Activated CD8-positive, alpha-beta T cell treated with anti-CD3 and anti-CD28 coated beads for 36 hours (primary cell): ENCODE results near the gene SMIM15. TPM values are rescaled to one million over a fixed set of nuclear protein-coding genes. Genes with fewer than 3 reads are reported as not detected.
A peak's percentile ranks its signal among the peaks of the same experiment; 100 is the strongest.
"Not testable (repeated sequence)": the region's sequence is repeated elsewhere in the genome, so short reads cannot be mapped to it uniquely, and the experiment has no call there.

Experiments
- ATAC-seq: fragments of 200-7000 bp; cut with Tn5 transposase; one replicate; pipeline ENCODE4 v1.10.0; 2021; ENCODE audit warnings: mild to moderate bottlenecking, moderate library complexity
- CTCF ChIA-PET: fragments of 350-600 bp; sonication (Branson Sonifier 250); formaldehyde crosslinking; loops from one replicate; lab custom pipeline; 2021; ENCODE audit warnings: antibody characterized with exemption; lab: Charles Lee
- POLR2A ChIA-PET: fragments of 350-600 bp; sonication (Branson Sonifier 250); formaldehyde crosslinking; loops from one replicate; lab custom pipeline; 2021; ENCODE audit warnings: antibody characterized with exemption; lab: Charles Lee
- DNase-seq: peaks from one replicate; pipeline ENCODE4 v3.0.0-alpha.2; 2020
- H3K27ac Mint-ChIP-seq: one replicate; pipeline ENCODE4 v1.8.0; 2021; ENCODE audit warnings: mild to moderate bottlenecking, mixed read lengths
- H3K27me3 Mint-ChIP-seq: one replicate; pipeline ENCODE4 v1.8.0; 2021; ENCODE audit warnings: mixed read lengths
- H3K36me3 Mint-ChIP-seq: one replicate; pipeline ENCODE4 v1.8.0; 2021; ENCODE audit warnings: low read depth, mixed read lengths
- H3K4me1 Mint-ChIP-seq: one replicate; pipeline ENCODE4 v1.8.0; 2021; ENCODE audit warnings: low read depth, mixed read lengths
- H3K4me3 Mint-ChIP-seq: one replicate; pipeline ENCODE4 v1.8.0; 2021; ENCODE audit warnings: mild to moderate bottlenecking, moderate library complexity, mixed read lengths
- H3K9me3 Mint-ChIP-seq: one replicate; pipeline ENCODE4 v1.8.0; 2021; ENCODE audit warnings: mixed read lengths
- CTCF ChIP-seq: fragments of 200-600 bp; IDR thresholded peaks from one replicate; pipeline ENCODE4 v1.8.0; 2022; ENCODE audit warnings: antibody characterized with exemption, mild to moderate bottlenecking
- intact Hi-C: fragments of 100-400 bp; cut with micrococcal nuclease; formaldehyde crosslinking; loops from one replicate; pipeline ENCODE4 v1.10.0; 2022
- total RNA-seq, 2 experiments: library from RNA; stranded (reverse); gene quantifications; one replicate each; pipeline ENCODE4 v1.2.3, GENCODE V29; 2021

Gene SMIM15
- total RNA-seq, 2 experiments from 2014 or later, result 58.9 to 64.3 TPM

DNA sequence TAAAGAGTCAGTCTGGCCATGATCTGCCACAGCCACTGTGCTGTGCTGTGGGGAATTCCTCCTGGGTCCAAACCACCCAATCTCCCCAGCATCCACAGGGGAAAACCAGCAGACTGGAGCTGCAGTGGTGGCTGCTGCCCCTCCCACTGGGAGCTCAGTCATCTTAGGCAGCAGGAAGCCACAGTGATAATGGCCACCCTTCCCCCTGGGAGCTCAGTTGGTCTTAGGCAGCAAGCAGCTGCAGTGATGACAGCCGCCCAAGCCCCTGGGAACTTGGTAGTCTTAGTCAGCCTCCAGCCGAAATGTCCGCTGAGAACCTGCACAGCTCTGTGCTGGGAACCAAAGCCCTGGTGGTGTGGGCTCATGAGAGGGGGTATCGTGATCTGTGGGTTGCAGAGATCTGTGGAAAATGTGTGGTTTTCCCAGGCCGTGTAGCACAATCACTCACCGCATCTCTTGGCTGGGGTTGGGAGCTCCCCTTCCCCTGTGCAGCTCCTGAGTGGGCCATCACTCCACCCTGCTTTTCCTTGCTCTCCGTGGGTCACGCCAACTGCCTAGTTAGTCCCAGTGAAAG lies 38.4 kb upstream of the SMIM15 start:
- TF ChIP-seq CTCF, result no peak
- H3K4me1 Mint-ChIP-seq, result peaks cover 15% of the 10 kb centered on the region
- peak; percentile 2 for DNase-seq
- H3K4me3 Mint-ChIP-seq, result no peak overlapping the region
- H3K27ac Mint-ChIP-seq, result no peak overlapping the region
- no peak for ATAC-seq
- intact Hi-C loops, result no loop called here
- ChIA-PET POLR2A (interaction anchor here (1.5 kb wide), 1 partner anchor 38 kb away, joined by 3 read pairs; no protein-coding TSS in a partner anchor), CTCF (no interaction called here)
- H3K27me3 Mint-ChIP-seq, result peaks cover 29% of the 10 kb centered on the region
- H3K9me3 Mint-ChIP-seq, result peaks cover 15% of the 10 kb centered on the region
- no peaks in the 10 kb centered on the region for H3K36me3 Mint-ChIP-seq

DNA sequence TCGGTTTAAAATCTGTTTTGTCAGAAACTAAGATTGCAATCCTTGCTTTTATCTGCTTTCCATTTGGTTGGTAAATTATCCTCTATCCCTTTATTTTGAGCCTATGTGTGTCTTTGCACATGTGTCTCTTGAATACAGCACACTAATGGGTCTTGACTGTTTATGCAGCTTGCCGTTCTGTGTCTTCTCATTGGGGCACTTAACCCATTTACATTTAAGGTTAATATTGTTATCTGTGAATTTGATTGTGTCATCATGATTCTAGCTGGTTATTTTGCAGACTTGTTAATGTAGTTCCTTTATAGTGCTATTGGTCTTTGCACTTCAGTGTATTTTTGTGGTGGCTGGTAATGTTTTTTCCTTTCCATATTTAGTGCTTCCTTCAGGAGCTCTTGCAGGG lies 36.3 kb upstream of the SMIM15 start:
- TF ChIP-seq CTCF, result no peak
- no peak overlapping the region for H3K4me3 Mint-ChIP-seq
- intact Hi-C loops, result no loop called here
- no peaks in the 10 kb centered on the region for H3K36me3 Mint-ChIP-seq
- peaks cover 16% of the 10 kb centered on the region for H3K9me3 Mint-ChIP-seq
- ATAC-seq, result no peak
- H3K27me3 Mint-ChIP-seq, result peaks cover 27% of the 10 kb centered on the region
- DNase-seq, result no peak
- ChIA-PET POLR2A (no interaction called here), CTCF (no interaction called here)
- H3K4me1 Mint-ChIP-seq, result peaks cover 15% of the 10 kb centered on the region
- H3K27ac Mint-ChIP-seq, result no peak overlapping the region

- H3K36me3 Mint-ChIP-seq, ATAC-seq, POLR2A ChIA-PET, DNase-seq, H3K4me1 Mint-ChIP-seq, CTCF ChIA-PET, H3K27me3 Mint-ChIP-seq, H3K27ac Mint-ChIP-seq, intact Hi-C loops, H3K4me3 Mint-ChIP-seq, H3K9me3 Mint-ChIP-seq: not testable (repeated sequence)
Measured at GRCh38 chr5:61187826-61188225, 25.6 kb upstream of the SMIM15 start.

GRCh38 chr5:61187352-61187751 lies 25.1 kb upstream of the SMIM15 start:
- H3K9me3 Mint-ChIP-seq, intact Hi-C loops, H3K27me3 Mint-ChIP-seq, H3K4me1 Mint-ChIP-seq, H3K4me3 Mint-ChIP-seq, POLR2A ChIA-PET, H3K36me3 Mint-ChIP-seq, ATAC-seq, H3K27ac Mint-ChIP-seq, DNase-seq, CTCF ChIA-PET: not testable (repeated sequence)

GRCh38 chr5:61186634-61187033 lies 24.4 kb upstream of the SMIM15 start:
- Mint-ChIP-seq H3K36me3 (no peaks in the 10 kb centered on the region), H3K9me3 (no peaks in the 10 kb centered on the region), H3K27ac (no peak overlapping the region), H3K4me3 (no peak overlapping the region), H3K27me3 (peaks cover 7% of the 10 kb centered on the region), H3K4me1 (peaks cover 5% of the 10 kb centered on the region)
- intact Hi-C loops, result no loop called here
- CTCF ChIA-PET, result no interaction called here
- no peak for TF ChIP-seq CTCF
- POLR2A ChIA-PET, result no interaction called here
- no peak for DNase-seq
- no peak for ATAC-seq

DNA sequence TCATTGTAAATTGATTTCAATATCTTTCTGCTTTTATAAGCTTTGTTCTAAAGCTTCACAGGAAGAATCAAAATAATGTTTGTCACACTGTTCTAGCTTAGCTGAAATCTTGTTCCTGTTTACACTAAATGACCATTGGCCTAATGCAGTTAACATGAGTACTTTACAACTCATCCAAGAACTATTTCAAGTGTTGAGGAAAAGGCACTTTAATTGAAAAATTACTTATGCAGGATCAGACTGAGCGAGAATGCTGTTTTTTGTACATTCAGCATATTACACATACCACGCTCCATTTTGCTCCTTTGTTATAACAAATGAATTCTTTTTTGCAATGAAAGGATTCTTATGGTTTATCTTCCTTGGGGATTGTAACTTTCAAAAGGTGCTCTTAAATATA lies 22.4 kb upstream of the SMIM15 start:
- Mint-ChIP-seq H3K4me3 (no peak overlapping the region), H3K36me3 (no peaks in the 10 kb centered on the region), H3K4me1 (peaks cover 5% of the 10 kb centered on the region), H3K27me3 (peaks cover 7% of the 10 kb centered on the region), H3K27ac (no peak overlapping the region), H3K9me3 (no peaks in the 10 kb centered on the region)
- CTCF ChIA-PET, result no interaction called here
- POLR2A ChIA-PET, result no interaction called here
- ATAC-seq (no peak), DNase-seq (no peak)
- no peak for TF ChIP-seq CTCF
- intact Hi-C loops, result no loop called here
